GM18520 (cell line): Measurements from ENCODE around the gene UBASH3A.
"Not testable (repeated sequence)": the region's sequence is repeated elsewhere in the genome, so short reads cannot be mapped to it uniquely, and the experiment has no call there.

Experiments
- ATAC-seq: cut with Tn5 transposase; IDR thresholded peaks from one replicate; pipeline ENCODE4 v1.9.1; 2021; ENCODE audit not compliant: unreplicated experiment

The UBASH3A gene

GRCh38 chr21:42465008-42465802 lies 61.5 kb downstream of the UBASH3A start:
- no peak for ATAC-seq

GRCh38 chr21:42465803-42466127 lies 62.1 kb downstream of the UBASH3A start:
- no peak for ATAC-seq

GRCh38 chr21:42466700-42467099 lies 63.0 kb downstream of the UBASH3A start:
- no peak for ATAC-seq

GRCh38 chr21:42467140-42467983 lies 63.7 kb downstream of the UBASH3A start:
- no peak for ATAC-seq

GRCh38 chr21:42468491-42469131 lies 64.9 kb downstream of the UBASH3A start:
- ATAC-seq, result no peak

- ATAC-seq, result no peak
Measured at GRCh38 chr21:42469272-42469671, 65.6 kb downstream of the UBASH3A start.

GRCh38 chr21:42469726-42470125 lies 66.0 kb downstream of the UBASH3A start:
- ATAC-seq, result not testable (repeated sequence)

GRCh38 chr21:42471206-42471605 lies 67.5 kb downstream of the UBASH3A start:
- ATAC-seq, result no peak

GRCh38 chr21:42471716-42472330 lies 68.1 kb downstream of the UBASH3A start:
- ATAC-seq, result no peak

GRCh38 chr21:42472521-42472920 lies 68.8 kb downstream of the UBASH3A start:
- no peak for ATAC-seq

GRCh38 chr21:42473498-42474042 lies 69.9 kb downstream of the UBASH3A start:
- no peak for ATAC-seq

GRCh38 chr21:42474043-42474831 lies 70.5 kb downstream of the UBASH3A start:
- peak; percentile 57 for ATAC-seq

GRCh38 chr21:42475036-42475435 lies 71.3 kb downstream of the UBASH3A start:
- no peak for ATAC-seq

- ATAC-seq, result no peak
Measured at GRCh38 chr21:42475526-42476387, 72.1 kb downstream of the UBASH3A start.

- ATAC-seq, result no peak
Measured at GRCh38 chr21:42476388-42477331, 73.0 kb downstream of the UBASH3A start.

- ATAC-seq, result no peak
Measured at GRCh38 chr21:42478504-42478903, 74.8 kb downstream of the UBASH3A start.

GRCh38 chr21:42479582-42479981 lies 75.9 kb downstream of the UBASH3A start:
- ATAC-seq, result no peak

GRCh38 chr21:42480736-42481135 lies 77.0 kb downstream of the UBASH3A start:
- ATAC-seq, result no peak
